ENCODE measurements around the gene MYOM3. TPM values are rescaled to one million over a fixed set of nuclear protein-coding genes. Genes with fewer than 3 reads are reported as not detected.

MYOM3 gene
- total and polyA plus RNA-seq, 2 of the 13 experiments (the other 11 are each of a cell fraction or from before 2014, with no cell fraction given): 5.8 to 15.3 TPM

DNA sequence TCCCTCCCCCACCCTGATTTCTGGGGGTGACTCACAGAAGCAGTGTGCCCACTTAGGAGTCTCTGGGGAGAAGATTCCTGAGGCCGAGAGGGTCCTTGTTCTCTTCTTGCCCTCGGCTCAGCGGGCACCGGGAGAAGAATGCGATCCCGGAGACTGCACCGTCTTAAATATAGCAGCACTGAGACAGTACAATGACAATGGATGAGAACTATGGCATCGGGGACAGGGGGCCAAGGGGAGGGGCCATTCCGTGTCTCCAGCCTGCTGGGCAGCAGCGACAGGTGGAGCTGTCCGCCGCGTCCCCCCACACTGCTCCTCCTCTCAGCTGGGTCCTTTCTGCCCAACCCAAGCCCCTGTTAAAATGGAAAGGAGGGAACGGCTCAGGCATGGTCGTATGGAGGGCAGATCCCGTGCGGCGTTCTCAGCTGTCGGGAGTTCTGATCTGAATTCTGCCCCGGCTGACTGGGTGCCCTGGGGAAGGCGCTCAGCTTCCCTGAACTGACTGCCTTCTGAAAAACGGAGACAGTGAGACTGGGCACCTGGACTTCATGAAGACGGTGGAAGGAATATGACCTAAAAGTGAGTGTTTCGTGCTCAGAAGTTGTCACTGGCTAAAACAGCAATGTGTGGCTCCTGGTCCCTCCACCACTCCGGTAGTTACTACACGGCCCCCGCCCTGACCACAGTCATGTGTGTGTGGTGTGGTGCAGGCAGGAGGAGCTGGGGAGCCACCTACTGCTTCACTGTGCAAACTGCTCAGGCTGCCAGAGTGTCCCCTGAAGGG is at the start of gene MYOM3 (continued):
- TF ChIP-seq ZNF652 (CRISPR knock-in tag; IDR thresholded peaks at IDR 0.05; ENCODE audit: borderline replicate concordance, low read depth): no peak
- TF ChIP-seq ZNF83 (CRISPR knock-in tag; IDR thresholded peaks at IDR 0.05; ENCODE audit: borderline replicate concordance): no peak
- TF ChIP-seq, protein P1, sequence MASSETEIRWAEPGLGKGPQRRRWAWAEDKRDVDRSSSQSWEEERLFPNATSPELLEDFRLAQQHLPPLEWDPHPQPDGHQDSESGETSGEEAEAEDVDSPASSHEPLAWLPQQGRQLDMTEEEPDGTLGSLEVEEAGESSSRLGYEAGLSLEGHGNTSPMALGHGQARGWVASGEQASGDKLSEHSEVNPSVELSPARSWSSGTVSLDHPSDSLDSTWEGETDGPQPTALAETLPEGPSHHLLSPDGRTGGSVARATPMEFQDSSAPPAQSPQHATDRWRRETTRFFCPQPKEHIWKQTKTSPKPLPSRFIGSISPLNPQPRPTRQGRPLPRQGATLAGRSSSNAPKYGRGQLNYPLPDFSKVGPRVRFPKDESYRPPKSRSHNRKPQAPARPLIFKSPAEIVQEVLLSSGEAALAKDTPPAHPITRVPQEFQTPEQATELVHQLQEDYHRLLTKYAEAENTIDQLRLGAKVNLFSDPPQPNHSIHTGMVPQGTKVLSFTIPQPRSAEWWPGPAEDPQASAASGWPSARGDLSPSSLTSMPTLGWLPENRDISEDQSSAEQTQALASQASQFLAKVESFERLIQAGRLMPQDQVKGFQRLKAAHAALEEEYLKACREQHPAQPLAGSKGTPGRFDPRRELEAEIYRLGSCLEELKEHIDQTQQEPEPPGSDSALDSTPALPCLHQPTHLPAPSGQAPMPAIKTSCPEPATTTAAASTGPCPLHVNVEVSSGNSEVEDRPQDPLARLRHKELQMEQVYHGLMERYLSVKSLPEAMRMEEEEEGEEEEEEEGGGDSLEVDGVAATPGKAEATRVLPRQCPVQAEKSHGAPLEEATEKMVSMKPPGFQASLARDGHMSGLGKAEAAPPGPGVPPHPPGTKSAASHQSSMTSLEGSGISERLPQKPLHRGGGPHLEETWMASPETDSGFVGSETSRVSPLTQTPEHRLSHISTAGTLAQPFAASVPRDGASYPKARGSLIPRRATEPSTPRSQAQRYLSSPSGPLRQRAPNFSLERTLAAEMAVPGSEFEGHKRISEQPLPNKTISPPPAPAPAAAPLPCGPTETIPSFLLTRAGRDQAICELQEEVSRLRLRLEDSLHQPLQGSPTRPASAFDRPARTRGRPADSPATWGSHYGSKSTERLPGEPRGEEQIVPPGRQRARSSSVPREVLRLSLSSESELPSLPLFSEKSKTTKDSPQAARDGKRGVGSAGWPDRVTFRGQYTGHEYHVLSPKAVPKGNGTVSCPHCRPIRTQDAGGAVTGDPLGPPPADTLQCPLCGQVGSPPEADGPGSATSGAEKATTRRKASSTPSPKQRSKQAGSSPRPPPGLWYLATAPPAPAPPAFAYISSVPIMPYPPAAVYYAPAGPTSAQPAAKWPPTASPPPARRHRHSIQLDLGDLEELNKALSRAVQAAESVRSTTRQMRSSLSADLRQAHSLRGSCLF (CRISPR knock-in tag; IDR thresholded peaks at IDR 0.05; ENCODE audit: borderline replicate concordance): no peak
- TF ChIP-seq CCAR2 (optimal IDR thresholded peaks at IDR 0.05; ENCODE audit: low read depth, low read length): no peak
- no peak for TF ChIP-seq ZNF431 (CRISPR knock-in tag; IDR thresholded peaks at IDR 0.05; ENCODE audit: borderline replicate concordance, low read depth)
- TF ChIP-seq SMARCC2 (IDR thresholded peaks at IDR 0.05): no peak
- TF ChIP-seq, protein P2, sequence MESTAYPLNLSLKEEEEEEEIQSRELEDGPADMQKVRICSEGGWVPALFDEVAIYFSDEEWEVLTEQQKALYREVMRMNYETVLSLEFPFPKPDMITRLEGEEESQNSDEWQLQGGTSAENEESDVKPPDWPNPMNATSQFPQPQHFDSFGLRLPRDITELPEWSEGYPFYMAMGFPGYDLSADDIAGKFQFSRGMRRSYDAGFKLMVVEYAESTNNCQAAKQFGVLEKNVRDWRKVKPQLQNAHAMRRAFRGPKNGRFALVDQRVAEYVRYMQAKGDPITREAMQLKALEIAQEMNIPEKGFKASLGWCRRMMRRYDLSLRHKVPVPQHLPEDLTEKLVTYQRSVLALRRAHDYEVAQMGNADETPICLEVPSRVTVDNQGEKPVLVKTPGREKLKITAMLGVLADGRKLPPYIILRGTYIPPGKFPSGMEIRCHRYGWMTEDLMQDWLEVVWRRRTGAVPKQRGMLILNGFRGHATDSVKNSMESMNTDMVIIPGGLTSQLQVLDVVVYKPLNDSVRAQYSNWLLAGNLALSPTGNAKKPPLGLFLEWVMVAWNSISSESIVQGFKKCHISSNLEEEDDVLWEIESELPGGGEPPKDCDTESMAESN (CRISPR knock-in tag; conservative IDR thresholded peaks at IDR 0.05): no peak
- peak; percentile 63 for TF ChIP-seq SALL1 (CRISPR knock-in tag; IDR thresholded peaks at IDR 0.05)
- TF ChIP-seq CCDC6 (CRISPR knock-in tag; IDR thresholded peaks at IDR 0.05): no peak
- TF ChIP-seq, protein P3, sequence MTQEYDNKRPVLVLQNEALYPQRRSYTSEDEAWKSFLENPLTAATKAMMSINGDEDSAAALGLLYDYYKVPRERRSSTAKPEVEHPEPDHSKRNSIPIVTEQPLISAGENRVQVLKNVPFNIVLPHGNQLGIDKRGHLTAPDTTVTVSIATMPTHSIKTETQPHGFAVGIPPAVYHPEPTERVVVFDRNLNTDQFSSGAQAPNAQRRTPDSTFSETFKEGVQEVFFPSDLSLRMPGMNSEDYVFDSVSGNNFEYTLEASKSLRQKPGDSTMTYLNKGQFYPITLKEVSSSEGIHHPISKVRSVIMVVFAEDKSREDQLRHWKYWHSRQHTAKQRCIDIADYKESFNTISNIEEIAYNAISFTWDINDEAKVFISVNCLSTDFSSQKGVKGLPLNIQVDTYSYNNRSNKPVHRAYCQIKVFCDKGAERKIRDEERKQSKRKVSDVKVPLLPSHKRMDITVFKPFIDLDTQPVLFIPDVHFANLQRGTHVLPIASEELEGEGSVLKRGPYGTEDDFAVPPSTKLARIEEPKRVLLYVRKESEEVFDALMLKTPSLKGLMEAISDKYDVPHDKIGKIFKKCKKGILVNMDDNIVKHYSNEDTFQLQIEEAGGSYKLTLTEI (CRISPR knock-in tag; conservative IDR thresholded peaks at IDR 0.05): no peak
- TF ChIP-seq, protein P4, sequence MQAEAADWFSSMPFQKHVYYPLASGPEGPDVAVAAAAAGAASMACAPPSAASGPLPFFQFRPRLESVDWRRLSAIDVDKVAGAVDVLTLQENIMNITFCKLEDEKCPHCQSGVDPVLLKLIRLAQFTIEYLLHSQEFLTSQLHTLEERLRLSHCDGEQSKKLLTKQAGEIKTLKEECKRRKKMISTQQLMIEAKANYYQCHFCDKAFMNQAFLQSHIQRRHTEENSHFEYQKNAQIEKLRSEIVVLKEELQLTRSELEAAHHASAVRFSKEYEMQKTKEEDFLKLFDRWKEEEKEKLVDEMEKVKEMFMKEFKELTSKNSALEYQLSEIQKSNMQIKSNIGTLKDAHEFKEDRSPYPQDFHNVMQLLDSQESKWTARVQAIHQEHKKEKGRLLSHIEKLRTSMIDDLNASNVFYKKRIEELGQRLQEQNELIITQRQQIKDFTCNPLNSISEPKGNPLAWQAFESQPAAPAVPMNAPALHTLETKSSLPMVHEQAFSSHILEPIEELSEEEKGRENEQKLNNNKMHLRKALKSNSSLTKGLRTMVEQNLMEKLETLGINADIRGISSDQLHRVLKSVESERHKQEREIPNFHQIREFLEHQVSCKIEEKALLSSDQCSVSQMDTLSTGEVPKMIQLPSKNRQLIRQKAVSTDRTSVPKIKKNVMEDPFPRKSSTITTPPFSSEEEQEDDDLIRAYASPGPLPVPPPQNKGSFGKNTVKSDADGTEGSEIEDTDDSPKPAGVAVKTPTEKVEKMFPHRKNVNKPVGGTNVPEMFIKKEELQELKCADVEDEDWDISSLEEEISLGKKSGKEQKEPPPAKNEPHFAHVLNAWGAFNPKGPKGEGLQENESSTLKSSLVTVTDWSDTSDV (CRISPR knock-in tag; IDR thresholded peaks at IDR 0.05): no peak
- no peak for TF ChIP-seq MTA3 (CRISPR knock-in tag; IDR thresholded peaks at IDR 0.05)
- no peak for TF ChIP-seq GATAD1 (CRISPR knock-in tag; IDR thresholded peaks at IDR 0.05)
- TF ChIP-seq MAFF (IDR thresholded peaks at IDR 0.05; ENCODE audit: low read depth, low read length): no peak
- TF ChIP-seq, protein P5, sequence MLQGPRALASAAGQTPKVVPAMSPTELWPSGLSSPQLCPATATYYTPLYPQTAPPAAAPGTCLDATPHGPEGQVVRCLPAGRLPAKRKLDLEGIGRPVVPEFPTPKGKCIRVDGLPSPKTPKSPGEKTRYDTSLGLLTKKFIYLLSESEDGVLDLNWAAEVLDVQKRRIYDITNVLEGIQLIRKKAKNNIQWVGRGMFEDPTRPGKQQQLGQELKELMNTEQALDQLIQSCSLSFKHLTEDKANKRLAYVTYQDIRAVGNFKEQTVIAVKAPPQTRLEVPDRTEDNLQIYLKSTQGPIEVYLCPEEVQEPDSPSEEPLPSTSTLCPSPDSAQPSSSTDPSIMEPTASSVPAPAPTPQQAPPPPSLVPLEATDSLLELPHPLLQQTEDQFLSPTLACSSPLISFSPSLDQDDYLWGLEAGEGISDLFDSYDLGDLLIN (CRISPR knock-in tag; IDR thresholded peaks at IDR 0.05; ENCODE audit: borderline replicate concordance): no peak
- no peak for TF ChIP-seq ZNF549 (CRISPR knock-in tag; IDR thresholded peaks at IDR 0.05)

Data from HepG2 (cell line).